HepG2 (cell line): ENCODE data around the gene THAP10. TPM values are rescaled to one million over a fixed set of nuclear protein-coding genes. Genes with fewer than 3 reads are reported as not detected.

Source experiments
- ATAC-seq: fragments of 200-7000 bp; cut with Tn5 transposase; 3 replicates; pipeline ENCODE4 v1.9.1; 2020; ENCODE audit warnings: mild to moderate bottlenecking, moderate library complexity
- BruUV-seq: library from RNA; stranded (reverse); fragments of 400-500 nt; replicated peaks from 2 replicates; lab custom pipeline; 2021; lab: Mats Ljungman, UMichigan
- CTCF ChIA-PET: fragments of 300-600 bp; formaldehyde crosslinking; extraction: SDS; loops from one replicate; lab custom pipeline; 2021; ENCODE audit warnings: low total read pairs, inconsistent platforms, low intra/inter-chr PET ratio; lab: Yijun Ruan, JAX
- POLR2A ChIA-PET: fragments of 350-600 bp; sonication (Branson Sonifier 250); formaldehyde crosslinking; loops from one replicate; lab custom pipeline; 2020; ENCODE audit warnings: antibody characterized with exemption, inconsistent platforms; lab: Yijun Ruan, JAX
- DNase-seq: peaks from one replicate; pipeline ENCODE4 v3.0.0-alpha.2; 2015; ENCODE audit warnings: low spot score
- FAIRE-seq: peaks from 3 replicates; lab custom pipeline; 2011; peaks lifted over from hg19 to GRCh38; lab: Jason Lieb, UNC
- H2AFZ ChIP-seq: one replicate; pipeline ENCODE4 v1.6.1; 2011; ENCODE audit warnings: low read length, inconsistent platforms
- H3K27ac ChIP-seq: fragments of 300-600 bp; 3 replicates; pipeline ENCODE4 v1.8.0; 2011; ENCODE audit warnings: mixed run types, mild to moderate bottlenecking, mixed read lengths, low read length, inconsistent platforms; ENCODE audit not compliant: insufficient read depth; ENCODE audit errors: extremely low read length
- H3K27me3 ChIP-seq, 2 experiments: fragments of 200-600 bp in 1 of 2; 2 replicates in 1 of 2; 3 replicates in 1 of 2; pipeline versions ENCODE4 v1.6.0 to v1.8.0; 2011; ENCODE audit warnings: low read length in 2 of 2, mild to moderate bottlenecking in 2 of 2, moderate library complexity in 2 of 2, inconsistent platforms in 1 of 2; ENCODE audit not compliant: insufficient read depth in 2 of 2, control insufficient read depth in 1 of 2
- H3K36me3 ChIP-seq, 2 experiments: fragments of 200-600 bp in 1 of 2; replicated peaks in 1 of 2; 2 replicates in 1 of 2; 3 replicates in 1 of 2; pipeline versions ENCODE4 v1.5.1 to v1.8.0; 2011; ENCODE audit warnings: low read length in 2 of 2, inconsistent platforms in 1 of 2; ENCODE audit not compliant: insufficient read depth in 2 of 2, control insufficient read depth in 1 of 2
- H3K4me1 ChIP-seq: 2 replicates; pipeline ENCODE4 v1.5.1; 2012; ENCODE audit warnings: low read length, inconsistent platforms; ENCODE audit not compliant: insufficient read depth
- H3K4me2 ChIP-seq: 2 replicates; pipeline ENCODE4 v1.6.0; 2011; ENCODE audit warnings: low read depth, low read length, inconsistent platforms
- H3K4me3 ChIP-seq, 3 experiments: fragments of 200-600 bp in 1 of 3; sonication (generic), shearing (Covaris generic) in 1 of 3; replicated peaks in 1 of 3; 2 replicates each; pipeline ENCODE4 v1.5.1; 2011 to 2016; ENCODE audit warnings: low read length in 3 of 3, inconsistent platforms in 2 of 3, low read depth in 2 of 3, mild to moderate bottlenecking in 2 of 3, control low read depth in 1 of 3, mixed read lengths in 1 of 3; ENCODE audit not compliant: insufficient read depth in 1 of 3
- H3K79me2 ChIP-seq: one replicate; pipeline ENCODE4 v1.6.1; 2011; ENCODE audit warnings: low read length, inconsistent platforms; ENCODE audit not compliant: insufficient read depth
- H3K9ac ChIP-seq: 2 replicates; pipeline ENCODE4 v1.6.0; 2011; ENCODE audit warnings: mild to moderate bottlenecking, low read depth, low read length, inconsistent platforms; ENCODE audit not compliant: insufficient read depth
- H3K9me3 ChIP-seq: 2 replicates; pipeline ENCODE4 v1.5.1; 2012; ENCODE audit warnings: mild to moderate bottlenecking, low read length
- H4K20me1 ChIP-seq: 2 replicates; pipeline ENCODE4 v1.6.0; 2011; ENCODE audit warnings: inconsistent platforms, mild to moderate bottlenecking, low read length, moderate library complexity; ENCODE audit not compliant: insufficient read depth
- NR2F2 ChIP-seq: IDR thresholded peaks from 2 replicates; pipeline ENCODE4 v1.6.1; 2012; ENCODE audit warnings: low read depth, inconsistent platforms, borderline replicate concordance
- RBAK ChIP-seq: sonication (generic); formaldehyde crosslinking; IDR thresholded peaks from 2 replicates; pipeline ENCODE4 v1.5.1; 2020; ENCODE audit warnings: mild to moderate bottlenecking, missing genetic modification reagents
- ZNF251 ChIP-seq: sonication (generic); formaldehyde crosslinking; IDR thresholded peaks from 2 replicates; pipeline ENCODE4 v1.9.0; 2021; ENCODE audit warnings: mild to moderate bottlenecking, missing genetic modification reagents
- ZNF260 ChIP-seq: sonication (generic); formaldehyde crosslinking; IDR thresholded peaks from 2 replicates; pipeline ENCODE4 v1.4.0; 2020; ENCODE audit warnings: missing genetic modification reagents, low read depth, mild to moderate bottlenecking, borderline replicate concordance
- WGBS: methylation state at CpG from one replicate; pipeline ENCODE4 v1.1.6; 2017; ENCODE audit warnings: low lambda C conversion rate; 5-methylcytosine and 5-hydroxymethylcytosine counted together
- in situ Hi-C: cut with HindIII; loops from 2 replicates; pipeline ENCODE4 v1.10.0; 2017; ENCODE audit warnings: low pct_unique_long_range_greater_than_20kb; ENCODE audit not compliant: extremely low pct_ligation_motif_present
- intact Hi-C: fragments of 100-400 bp; cut with micrococcal nuclease; formaldehyde crosslinking; loops from one replicate; pipeline ENCODE4 v1.10.0; 2022; ENCODE audit not compliant: unreplicated experiment
- polyA plus RNA-seq, 8 experiments: library from polyadenylated mRNA; depleted of rRNA in 3 of 8; stranded (reverse) in 7 of 8; unstranded in 1 of 8; fragments of >200 nt; fragmentation: Illumina TruSeq in 4 of 8; extraction: Trizol in 4 of 8; gene quantifications; 2 replicates each; pipeline versions ENCODE4 v1.2.1 to v1.2.3, GENCODE V29; 2011 to 2016; ENCODE audit warnings: low read depth in 4 of 8, missing spikeins in 1 of 8, mixed read lengths in 1 of 8; ENCODE audit not compliant: insufficient read depth in 1 of 8
- total RNA-seq, 5 experiments: library from RNA; depleted of rRNA; stranded (reverse); fragments of >200 nt; fragmentation: Illumina TruSeq; extraction: Trizol; gene quantifications; 2 replicates each; pipeline ENCODE4 v1.2.3, GENCODE V29; 2016; ENCODE audit warnings: low read depth in 1 of 5
- TF ChIP-seq, protein P1 (sequence below): sonication (generic); formaldehyde crosslinking; IDR thresholded peaks from 2 replicates; pipeline ENCODE4 v1.8.0; 2022; ENCODE audit warnings: missing genetic modification reagents, mild to moderate bottlenecking, inconsistent platforms, borderline replicate concordance
- TF ChIP-seq, protein P2 (sequence below): sonication (generic); formaldehyde crosslinking; IDR thresholded peaks from 2 replicates; pipeline ENCODE4 v1.4.0; 2020; ENCODE audit warnings: missing genetic modification reagents
- TF ChIP-seq, protein P3 (sequence below): sonication (generic); formaldehyde crosslinking; IDR thresholded peaks from 2 replicates; pipeline ENCODE4 v1.9.0; 2022; ENCODE audit warnings: missing genetic modification reagents, mild to moderate bottlenecking, borderline replicate concordance

The THAP10 gene
- total and polyA plus RNA-seq, 2 of the 13 experiments (the other 11 are each of a cell fraction or from before 2014, with no cell fraction given) = 0.64 to 0.69 TPM

DNA sequence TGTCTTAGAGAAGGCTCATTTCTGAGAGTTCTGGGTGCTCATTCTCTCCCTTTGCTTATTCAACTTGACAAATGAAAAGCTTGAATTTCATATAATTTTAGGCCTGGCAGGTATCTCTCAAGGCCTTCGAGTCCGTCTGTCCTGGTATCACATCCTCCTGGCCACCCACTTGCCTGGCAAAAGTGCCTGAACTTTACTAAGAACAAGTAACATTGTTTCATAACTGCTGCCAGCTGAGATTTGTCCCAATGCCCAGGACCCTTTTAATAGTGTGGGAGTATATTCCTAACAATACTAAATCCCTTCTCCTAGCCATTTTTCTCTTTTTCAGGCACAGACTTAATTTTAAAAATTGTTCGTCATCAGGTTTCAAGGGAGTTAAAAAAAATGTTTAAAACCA is 56.4 kb downstream of the THAP10 start:
- Histone ChIP-seq H4K20me1 (no peaks in the 10 kb centered on the region), H3K9ac (no peak overlapping the region), H3K4me2 (no peak overlapping the region), H3K9me3 (no peaks in the 10 kb centered on the region), H3K36me3 (no peaks in the 10 kb centered on the region), H3K4me3 (no peak overlapping the region), H2AFZ (no peak overlapping the region), H3K4me1 (peaks cover 30% of the 10 kb centered on the region), H3K27ac (no peak overlapping the region), H3K79me2 (no peaks in the 10 kb centered on the region), H3K27me3 (no peaks in the 10 kb centered on the region)
- POLR2A ChIA-PET = interaction anchor here (1.5 to 6.9 kb wide), 2 partner anchors 18 to 24 kb away, joined by 4 to 69 read pairs; partner anchors contain the start of gene LARP6
- no peak for ATAC-seq
- TF ChIP-seq ZNF260 (no peak), ZNF251 (CRISPR knock-in tag) (no peak), NR2F2 (no peak)
- TF ChIP-seq, protein P1, sequence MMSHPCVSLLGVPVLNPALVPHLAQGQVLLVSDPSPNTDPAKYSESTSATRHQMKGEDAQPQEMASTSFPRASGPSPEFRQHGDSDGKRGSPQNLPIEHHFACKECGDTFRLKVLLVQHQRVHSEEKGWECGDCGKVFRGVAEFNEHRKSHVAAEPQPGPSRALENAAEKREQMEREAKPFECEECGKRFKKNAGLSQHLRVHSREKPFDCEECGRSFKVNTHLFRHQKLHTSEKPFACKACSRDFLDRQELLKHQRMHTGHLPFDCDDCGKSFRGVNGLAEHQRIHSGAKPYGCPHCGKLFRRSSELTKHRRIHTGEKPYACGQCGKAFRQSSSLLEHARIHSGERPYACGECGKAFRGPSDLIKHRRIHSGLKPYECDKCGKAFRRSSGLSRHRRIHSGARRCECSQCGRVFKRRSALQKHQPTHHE (CRISPR knock-in tag) = no peak
- CTCF ChIA-PET = no interaction called here
- intact Hi-C loops (no loop called here), in situ Hi-C loops (no loop called here)
- no peak for DNase-seq
- BruUV-seq = no TSS peak
- no peak for FAIRE-seq
- 93% methylated on average over 3 of the region's 3 CpGs for WGBS

DNA sequence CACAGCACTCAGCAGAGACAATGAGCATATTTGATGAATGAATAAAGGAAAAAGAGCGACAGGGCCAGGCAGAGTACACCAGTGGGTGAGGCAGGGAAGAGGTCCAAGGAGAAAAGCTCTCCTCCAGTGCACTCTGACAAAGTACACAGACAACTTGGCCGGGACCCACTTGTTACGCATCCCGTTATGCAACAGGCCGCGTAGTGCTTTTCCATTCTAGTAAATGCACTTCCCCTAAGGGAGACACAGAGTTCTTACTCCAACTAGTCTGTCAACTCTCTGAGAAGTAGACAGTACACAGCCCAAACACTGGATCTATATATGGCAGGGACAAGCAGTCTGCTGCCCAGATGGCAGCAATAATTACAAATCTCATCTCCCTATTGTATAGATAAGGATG is 56.8 kb downstream of the THAP10 start:
- Histone ChIP-seq H3K79me2 (no peaks in the 10 kb centered on the region), H3K4me1 (peaks cover 34% of the 10 kb centered on the region), H3K4me2 (no peak overlapping the region), H4K20me1 (no peaks in the 10 kb centered on the region), H3K9me3 (no peaks in the 10 kb centered on the region), H3K27ac (no peak overlapping the region), H3K4me3 (no peak overlapping the region), H2AFZ (no peak overlapping the region), H3K27me3 (no peaks in the 10 kb centered on the region), H3K9ac (no peak overlapping the region), H3K36me3 (no peaks in the 10 kb centered on the region)
- ChIA-PET POLR2A (interaction anchor here (1.5 to 6.9 kb wide), 3 partner anchors 19 to 56 kb away, joined by 4 to 69 read pairs (median 7); partner anchors contain the start of genes LARP6 and THAP10), CTCF (no interaction called here)
- TF ChIP-seq RBAK (CRISPR knock-in tag) = peak; percentile 97
- TF ChIP-seq, protein P2, sequence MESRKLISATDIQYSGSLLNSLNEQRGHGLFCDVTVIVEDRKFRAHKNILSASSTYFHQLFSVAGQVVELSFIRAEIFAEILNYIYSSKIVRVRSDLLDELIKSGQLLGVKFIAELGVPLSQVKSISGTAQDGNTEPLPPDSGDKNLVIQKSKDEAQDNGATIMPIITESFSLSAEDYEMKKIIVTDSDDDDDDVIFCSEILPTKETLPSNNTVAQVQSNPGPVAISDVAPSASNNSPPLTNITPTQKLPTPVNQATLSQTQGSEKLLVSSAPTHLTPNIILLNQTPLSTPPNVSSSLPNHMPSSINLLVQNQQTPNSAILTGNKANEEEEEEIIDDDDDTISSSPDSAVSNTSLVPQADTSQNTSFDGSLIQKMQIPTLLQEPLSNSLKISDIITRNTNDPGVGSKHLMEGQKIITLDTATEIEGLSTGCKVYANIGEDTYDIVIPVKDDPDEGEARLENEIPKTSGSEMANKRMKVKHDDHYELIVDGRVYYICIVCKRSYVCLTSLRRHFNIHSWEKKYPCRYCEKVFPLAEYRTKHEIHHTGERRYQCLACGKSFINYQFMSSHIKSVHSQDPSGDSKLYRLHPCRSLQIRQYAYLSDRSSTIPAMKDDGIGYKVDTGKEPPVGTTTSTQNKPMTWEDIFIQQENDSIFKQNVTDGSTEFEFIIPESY (CRISPR knock-in tag) = peak; percentile 39; the same call in 1 of the 2 replicates
- TF ChIP-seq, protein P3, sequence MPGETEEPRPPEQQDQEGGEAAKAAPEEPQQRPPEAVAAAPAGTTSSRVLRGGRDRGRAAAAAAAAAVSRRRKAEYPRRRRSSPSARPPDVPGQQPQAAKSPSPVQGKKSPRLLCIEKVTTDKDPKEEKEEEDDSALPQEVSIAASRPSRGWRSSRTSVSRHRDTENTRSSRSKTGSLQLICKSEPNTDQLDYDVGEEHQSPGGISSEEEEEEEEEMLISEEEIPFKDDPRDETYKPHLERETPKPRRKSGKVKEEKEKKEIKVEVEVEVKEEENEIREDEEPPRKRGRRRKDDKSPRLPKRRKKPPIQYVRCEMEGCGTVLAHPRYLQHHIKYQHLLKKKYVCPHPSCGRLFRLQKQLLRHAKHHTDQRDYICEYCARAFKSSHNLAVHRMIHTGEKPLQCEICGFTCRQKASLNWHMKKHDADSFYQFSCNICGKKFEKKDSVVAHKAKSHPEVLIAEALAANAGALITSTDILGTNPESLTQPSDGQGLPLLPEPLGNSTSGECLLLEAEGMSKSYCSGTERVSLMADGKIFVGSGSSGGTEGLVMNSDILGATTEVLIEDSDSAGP (CRISPR knock-in tag) = no peak
- no peak for ATAC-seq
- no peak for DNase-seq
- intact Hi-C loops = no loop called here
- no peak for FAIRE-seq
- BruUV-seq = no TSS peak
- WGBS = 89% methylated on average over 6 of the region's 6 CpGs
- in situ Hi-C loops = no loop called here
